Liver (tissue), 9 donors: ENCODE data around the gene BNC2. TPM values are rescaled to one million over a fixed set of nuclear protein-coding genes. Genes with fewer than 3 reads are reported as not detected.

Experiments used
- DNase-seq: peaks from one replicate; pipeline ENCODE4 v3.0.0-alpha.2; 2017; ENCODE audit warnings: low spot score
- H3K27ac ChIP-seq, 2 donors: one replicate each; pipeline ENCODE4 v1.7.0; 2013; ENCODE audit warnings: inconsistent platforms in 2 of 2, low read length in 2 of 2, control low read depth in 1 of 2, low read depth in 1 of 2, mild to moderate bottlenecking in 1 of 2
- H3K27me3 ChIP-seq, 4 donors: one replicate each; pipeline versions ENCODE4 v1.6.1 to v1.7.0; 2013; ENCODE audit warnings: low read length in 3 of 4, inconsistent platforms in 1 of 4, mild to moderate bottlenecking in 1 of 4, moderate library complexity in 1 of 4; ENCODE audit not compliant: control insufficient read depth in 4 of 4, insufficient read depth in 4 of 4
- H3K36me3 ChIP-seq, 4 donors: one replicate each; pipeline versions ENCODE4 v1.6.1 to v1.7.0; 2013; ENCODE audit warnings: low read length in 3 of 4, mild to moderate bottlenecking in 3 of 4, low read depth in 1 of 4, moderate library complexity in 1 of 4; ENCODE audit not compliant: control insufficient read depth in 4 of 4, insufficient read depth in 3 of 4
- H3K4me1 ChIP-seq, 4 donors: one replicate each; pipeline versions ENCODE4 v1.6.1 to v1.7.0; 2013; ENCODE audit warnings: low read length in 3 of 4, mild to moderate bottlenecking in 3 of 4, moderate library complexity in 1 of 4; ENCODE audit not compliant: control insufficient read depth in 4 of 4, insufficient read depth in 4 of 4
- H3K4me3 ChIP-seq, 3 donors: one replicate each; pipeline versions ENCODE4 v1.6.1 to v1.7.0; 2013; ENCODE audit warnings: low read length in 3 of 3, control low read depth in 1 of 3, low read depth in 1 of 3, mild to moderate bottlenecking in 1 of 3
- H3K9ac ChIP-seq, 2 donors: one replicate each; pipeline ENCODE4 v1.7.0; 2013; ENCODE audit warnings: low read length in 2 of 2, mild to moderate bottlenecking in 2 of 2, moderate library complexity in 2 of 2, control low read depth in 1 of 2, low read depth in 1 of 2
- H3K9me3 ChIP-seq, 4 donors: one replicate each; pipeline versions ENCODE4 v1.6.1 to v1.7.0; 2013; ENCODE audit warnings: low read length in 3 of 4; ENCODE audit not compliant: control insufficient read depth in 4 of 4
- ATF3 ChIP-seq: IDR thresholded peaks from 2 replicates; pipeline ENCODE4 v1.6.1; 2016; ENCODE audit warnings: antibody characterized with exemption
- CTCF ChIP-seq: fragments of 150-350 bp; IDR thresholded peaks from 2 replicates; pipeline ENCODE4 v1.5.1; 2017; ENCODE audit warnings: improper control_type of control experiment, low read depth, low read length; ENCODE audit not compliant: missing input control
- EGR1 ChIP-seq, 2 donors: IDR thresholded peaks; 2 replicates each; pipeline ENCODE4 v1.6.1; 2016 to 2018; ENCODE audit warnings: antibody characterized with exemption in 2 of 2, low read depth in 2 of 2
- FOXA1 ChIP-seq: IDR thresholded peaks from 2 replicates; pipeline ENCODE4 v1.6.1; 2016; ENCODE audit warnings: antibody characterized with exemption
- FOXA2 ChIP-seq: IDR thresholded peaks from 2 replicates; pipeline ENCODE4 v1.6.1; 2016; ENCODE audit warnings: antibody characterized with exemption
- GABPA ChIP-seq, 2 donors: IDR thresholded peaks in 1 of 2; conservative IDR thresholded peaks in 1 of 2; 2 replicates each; pipeline ENCODE4 v1.6.1; 2016; ENCODE audit warnings: antibody characterized with exemption in 2 of 2, mild to moderate bottlenecking in 1 of 2, moderate library complexity in 1 of 2
- HNF4A ChIP-seq, 2 donors: conservative IDR thresholded peaks; 2 replicates each; pipeline ENCODE4 v1.6.1; 2016; ENCODE audit warnings: antibody characterized with exemption in 2 of 2, mild to moderate bottlenecking in 2 of 2
- HNF4G ChIP-seq: IDR thresholded peaks from 2 replicates; pipeline ENCODE4 v1.6.1; 2016; ENCODE audit warnings: antibody characterized with exemption
- JUND ChIP-seq, 2 donors: IDR thresholded peaks; 2 replicates each; pipeline ENCODE4 v1.6.1; 2016; ENCODE audit warnings: antibody characterized with exemption in 2 of 2
- MAX ChIP-seq: IDR thresholded peaks from 2 replicates; pipeline ENCODE4 v1.6.1; 2016; ENCODE audit warnings: antibody characterized with exemption
- NR2F2 ChIP-seq: IDR thresholded peaks from 2 replicates; pipeline ENCODE4 v1.6.1; 2016; ENCODE audit warnings: antibody characterized with exemption
- RAD21 ChIP-seq, 2 donors: IDR thresholded peaks; 2 replicates each; pipeline ENCODE4 v1.6.1; 2016; ENCODE audit warnings: antibody characterized with exemption in 2 of 2, mild to moderate bottlenecking in 2 of 2
- RXRA ChIP-seq, 2 donors: IDR thresholded peaks; 2 replicates each; pipeline ENCODE4 v1.6.1; 2017 to 2018; ENCODE audit warnings: antibody characterized with exemption in 2 of 2, mild to moderate bottlenecking in 1 of 2
- SP1 ChIP-seq: IDR thresholded peaks from 2 replicates; pipeline ENCODE4 v1.6.1; 2018; ENCODE audit warnings: antibody characterized with exemption, mild to moderate bottlenecking
- YY1 ChIP-seq: IDR thresholded peaks from 2 replicates; pipeline ENCODE4 v1.6.1; 2016; ENCODE audit warnings: antibody characterized with exemption, mild to moderate bottlenecking
- ZBTB33 ChIP-seq: IDR thresholded peaks from 2 replicates; pipeline ENCODE4 v1.6.1; 2016; ENCODE audit warnings: antibody characterized with exemption
- WGBS: extraction: QIAGEN DNeasy Blood & Tissue Kit; methylation state at CpG from one replicate; pipeline ENCODE4 v1.1.7; 2013; 5-methylcytosine and 5-hydroxymethylcytosine counted together
- polyA plus RNA-seq, 2 donors: library from polyadenylated mRNA; stranded (reverse) in 1 of 2; unstranded in 1 of 2; fragments of 200-250 nt in 1 of 2; fragments of >200 nt in 1 of 2; fragmentation: Nextera tagmentation in 1 of 2; extraction: Ambion mirVana in 1 of 2; gene quantifications; one replicate each; pipeline versions ENCODE4 v1.2.1 to v1.2.3, GENCODE V29; 2013 to 2015
- total RNA-seq, 2 donors: library from RNA; depleted of rRNA; stranded (reverse); fragments of >200 nt; gene quantifications; one replicate each; pipeline ENCODE4 v1.2.3, GENCODE V29; 2014
- TF ChIP-seq, protein P1 (sequence below): IDR thresholded peaks from 2 replicates; pipeline ENCODE4 v1.6.1; 2016; ENCODE audit warnings: antibody characterized with exemption, mild to moderate bottlenecking
- donor health status: healthy.
- donor health status: healthy.
- donor health status: healthy.
- donor health status: healthy.
- donor health status: healthy.

The BNC2 gene
- total and polyA plus RNA-seq, 4 donors = 0.07 to 0.67 (median 0.08) TPM

GRCh38 chr9:16904655-16905054, 34.2 kb upstream of the BNC2 start:
- Histone ChIP-seq H3K9me3 (no peaks in the 10 kb centered on the region), H3K36me3 (no peaks in the 10 kb centered on the region), H3K4me3 (no peak overlapping the region), H3K4me1 (no peaks in the 10 kb centered on the region), H3K27ac (no peak overlapping the region), H3K27me3 (no peaks in the 10 kb centered on the region), H3K9ac (no peak overlapping the region)
- TF ChIP-seq GABPA (IDR thresholded peaks at IDR 0.05 in 1 of 2, conservative IDR thresholded peaks at IDR 0.05 in 1 of 2) (no peak), CTCF (no peak), SP1 (no peak), FOXA2 (no peak), MAX (no peak), FOXA1 (no peak), RXRA (IDR thresholded peaks at IDR 0.05) (no peak), YY1 (no peak), HNF4G (no peak), RAD21 (IDR thresholded peaks at IDR 0.05) (no peak), NR2F2 (no peak), ATF3 (no peak)
- WGBS = 71% methylated on average over 4 of the region's 4 CpGs
- DNase-seq = no peak

DNA sequence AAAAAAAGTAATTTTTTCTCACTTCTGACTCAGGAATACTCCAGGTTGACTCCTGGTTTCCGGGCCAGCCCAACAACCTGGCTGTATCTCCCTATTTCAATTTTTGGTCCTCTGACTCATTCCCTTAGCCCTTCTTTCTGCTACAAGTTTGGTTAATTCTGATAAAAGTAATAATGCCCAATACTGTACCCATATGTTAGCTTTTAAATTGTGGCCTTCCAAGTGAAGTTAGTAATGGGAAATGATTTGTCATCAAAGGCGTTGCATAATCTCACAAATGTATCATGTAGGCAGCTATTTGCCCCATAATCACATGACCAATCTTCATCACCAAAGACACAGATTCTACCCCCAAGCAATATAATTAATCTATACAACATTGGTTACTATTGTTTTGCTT, 31.1 kb upstream of the BNC2 start:
- TF ChIP-seq HNF4A (conservative IDR thresholded peaks at IDR 0.05) (no peak), YY1 (no peak), SP1 (no peak), FOXA1 (no peak), ZBTB33 (no peak), ATF3 (no peak), MAX (no peak), RXRA (IDR thresholded peaks at IDR 0.05) (no peak), EGR1 (IDR thresholded peaks at IDR 0.05; ENCODE audit: low read depth in 2 of 2) (no peak), JUND (IDR thresholded peaks at IDR 0.05) (no peak), NR2F2 (no peak), RAD21 (IDR thresholded peaks at IDR 0.05) (no peak), CTCF (no peak)
- TF ChIP-seq, protein P1, sequence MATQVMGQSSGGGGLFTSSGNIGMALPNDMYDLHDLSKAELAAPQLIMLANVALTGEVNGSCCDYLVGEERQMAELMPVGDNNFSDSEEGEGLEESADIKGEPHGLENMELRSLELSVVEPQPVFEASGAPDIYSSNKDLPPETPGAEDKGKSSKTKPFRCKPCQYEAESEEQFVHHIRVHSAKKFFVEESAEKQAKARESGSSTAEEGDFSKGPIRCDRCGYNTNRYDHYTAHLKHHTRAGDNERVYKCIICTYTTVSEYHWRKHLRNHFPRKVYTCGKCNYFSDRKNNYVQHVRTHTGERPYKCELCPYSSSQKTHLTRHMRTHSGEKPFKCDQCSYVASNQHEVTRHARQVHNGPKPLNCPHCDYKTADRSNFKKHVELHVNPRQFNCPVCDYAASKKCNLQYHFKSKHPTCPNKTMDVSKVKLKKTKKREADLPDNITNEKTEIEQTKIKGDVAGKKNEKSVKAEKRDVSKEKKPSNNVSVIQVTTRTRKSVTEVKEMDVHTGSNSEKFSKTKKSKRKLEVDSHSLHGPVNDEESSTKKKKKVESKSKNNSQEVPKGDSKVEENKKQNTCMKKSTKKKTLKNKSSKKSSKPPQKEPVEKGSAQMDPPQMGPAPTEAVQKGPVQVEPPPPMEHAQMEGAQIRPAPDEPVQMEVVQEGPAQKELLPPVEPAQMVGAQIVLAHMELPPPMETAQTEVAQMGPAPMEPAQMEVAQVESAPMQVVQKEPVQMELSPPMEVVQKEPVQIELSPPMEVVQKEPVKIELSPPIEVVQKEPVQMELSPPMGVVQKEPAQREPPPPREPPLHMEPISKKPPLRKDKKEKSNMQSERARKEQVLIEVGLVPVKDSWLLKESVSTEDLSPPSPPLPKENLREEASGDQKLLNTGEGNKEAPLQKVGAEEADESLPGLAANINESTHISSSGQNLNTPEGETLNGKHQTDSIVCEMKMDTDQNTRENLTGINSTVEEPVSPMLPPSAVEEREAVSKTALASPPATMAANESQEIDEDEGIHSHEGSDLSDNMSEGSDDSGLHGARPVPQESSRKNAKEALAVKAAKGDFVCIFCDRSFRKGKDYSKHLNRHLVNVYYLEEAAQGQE = no peak
- H3K9me3 ChIP-seq = no peaks in the 10 kb centered on the region
- no peak overlapping the region for H3K4me3 ChIP-seq
- 96% methylated on average over 2 of the region's 2 CpGs for whole genome bisulfite sequencing
- no peak overlapping the region for H3K27ac ChIP-seq
- H3K9ac ChIP-seq = no peak overlapping the region
- DNase-seq = no peak
- H3K4me1 ChIP-seq = no peaks in the 10 kb centered on the region
- no peaks in the 10 kb centered on the region for H3K27me3 ChIP-seq
- H3K36me3 ChIP-seq = no peaks in the 10 kb centered on the region
